HepG2 (cell line): Measurements from ENCODE around the gene TEKT1. TPM values are rescaled to one million over a fixed set of nuclear protein-coding genes. Genes with fewer than 3 reads are reported as not detected.

Source experiments
- AHDC1 ChIP-seq: sonication (generic); formaldehyde crosslinking; IDR thresholded peaks from 2 replicates; pipeline ENCODE4 v1.5.1; 2020; ENCODE audit warnings: mild to moderate bottlenecking, missing genetic modification reagents, borderline replicate concordance
- BCL3 ChIP-seq: sonication (generic); formaldehyde crosslinking; IDR thresholded peaks from 2 replicates; pipeline ENCODE4 v1.5.1; 2020; ENCODE audit warnings: mild to moderate bottlenecking, missing genetic modification reagents, moderate library complexity
- GATAD2A ChIP-seq: IDR thresholded peaks from 2 replicates; pipeline ENCODE4 v1.6.1; 2016
- HNRNPL ChIP-seq: fragments of 200-400 bp; formaldehyde crosslinking; IDR thresholded peaks from 2 replicates; pipeline ENCODE4 v1.6.1; 2017; ENCODE audit warnings: mild to moderate bottlenecking, low read depth, low read length
- NPAS2 ChIP-seq: sonication (generic); formaldehyde crosslinking; IDR thresholded peaks from 2 replicates; pipeline ENCODE4 v1.8.0; 2022; ENCODE audit warnings: mild to moderate bottlenecking, missing genetic modification reagents, borderline replicate concordance
- RARA ChIP-seq: IDR thresholded peaks from 2 replicates; pipeline ENCODE4 v1.6.1; 2016; ENCODE audit warnings: missing genetic modification reagents, missing compliant biosample characterization
- SNRNP70 ChIP-seq: fragments of 200-400 bp; formaldehyde crosslinking; IDR thresholded peaks from 2 replicates; pipeline ENCODE4 v1.6.1; 2017; ENCODE audit warnings: mild to moderate bottlenecking, low read depth, low read length, moderate library complexity
- TRIM24 ChIP-seq: sonication (generic); formaldehyde crosslinking; IDR thresholded peaks from 2 replicates; pipeline ENCODE4 v1.8.0; 2022; ENCODE audit warnings: mild to moderate bottlenecking, missing genetic modification reagents
- ZFX ChIP-seq: sonication (generic); formaldehyde crosslinking; IDR thresholded peaks from 2 replicates; pipeline ENCODE4 v1.4.0; 2020; ENCODE audit warnings: mild to moderate bottlenecking, low read depth, missing genetic modification reagents, moderate library complexity
- ZNF180 ChIP-seq: sonication (generic); formaldehyde crosslinking; IDR thresholded peaks from 2 replicates; pipeline ENCODE4 v1.4.0; 2020; ENCODE audit warnings: low read depth, missing genetic modification reagents, borderline replicate concordance
- ZNF570 ChIP-seq: sonication (generic); formaldehyde crosslinking; IDR thresholded peaks from 2 replicates; pipeline ENCODE4 v1.4.0; 2020; ENCODE audit warnings: mild to moderate bottlenecking, missing genetic modification reagents, borderline replicate concordance
- ZNF574 ChIP-seq: sonication (generic); formaldehyde crosslinking; IDR thresholded peaks from 2 replicates; pipeline ENCODE4 v1.4.0; 2020; ENCODE audit warnings: missing genetic modification reagents
- ZNF75D ChIP-seq: sonication (generic); formaldehyde crosslinking; IDR thresholded peaks from 2 replicates; pipeline ENCODE4 v1.8.1; 2023; ENCODE audit warnings: missing genetic modification reagents, mild to moderate bottlenecking, borderline replicate concordance
- polyA plus RNA-seq, 8 experiments: library from polyadenylated mRNA; depleted of rRNA in 3 of 8; stranded (reverse) in 7 of 8; unstranded in 1 of 8; fragments of >200 nt; fragmentation: Illumina TruSeq in 4 of 8; extraction: Trizol in 4 of 8; gene quantifications; 2 replicates each; pipeline versions ENCODE4 v1.2.1 to v1.2.3, GENCODE V29; 2011 to 2016; ENCODE audit warnings: low read depth in 4 of 8, missing spikeins in 1 of 8, mixed read lengths in 1 of 8; ENCODE audit not compliant: insufficient read depth in 1 of 8
- total RNA-seq, 5 experiments: library from RNA; depleted of rRNA; stranded (reverse); fragments of >200 nt; fragmentation: Illumina TruSeq; extraction: Trizol; gene quantifications; 2 replicates each; pipeline ENCODE4 v1.2.3, GENCODE V29; 2016; ENCODE audit warnings: low read depth in 1 of 5
- TF ChIP-seq, protein P1 (sequence below): IDR thresholded peaks from 2 replicates; pipeline ENCODE4 v1.6.1; 2016
- TF ChIP-seq, protein P2 (sequence below): sonication (generic); formaldehyde crosslinking; IDR thresholded peaks from 2 replicates; pipeline ENCODE4 v1.5.0; 2020; ENCODE audit warnings: missing genetic modification reagents, mild to moderate bottlenecking, borderline replicate concordance

TEKT1 gene
- total and polyA plus RNA-seq, 2 of the 13 experiments (the other 11 are each of a cell fraction or from before 2014, with no cell fraction given): not detected

GRCh38 chr17:6752068-6752909 lies 79.2 kb downstream of the TEKT1 start (continued):
- TF ChIP-seq ZNF574 (no peak), GATAD2A (CRISPR knock-in tag) (peak; percentile 63), BCL3 (CRISPR knock-in tag) (no peak), AHDC1 (CRISPR knock-in tag) (peak; percentile 90; the same call in 1 of the 2 replicates), ZNF75D (CRISPR knock-in tag) (no peak), ZNF180 (CRISPR knock-in tag) (no peak), HNRNPL (no peak), SNRNP70 (no peak), ZNF570 (no peak), TRIM24 (no peak), RARA (peak; percentile 70), NPAS2 (CRISPR knock-in tag) (no peak), ZFX (CRISPR knock-in tag) (peak; percentile 57)
- TF ChIP-seq, protein P1, sequence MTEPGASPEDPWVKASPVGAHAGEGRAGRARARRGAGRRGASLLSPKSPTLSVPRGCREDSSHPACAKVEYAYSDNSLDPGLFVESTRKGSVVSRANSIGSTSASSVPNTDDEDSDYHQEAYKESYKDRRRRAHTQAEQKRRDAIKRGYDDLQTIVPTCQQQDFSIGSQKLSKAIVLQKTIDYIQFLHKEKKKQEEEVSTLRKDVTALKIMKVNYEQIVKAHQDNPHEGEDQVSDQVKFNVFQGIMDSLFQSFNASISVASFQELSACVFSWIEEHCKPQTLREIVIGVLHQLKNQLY: no peak
- TF ChIP-seq, protein P2, sequence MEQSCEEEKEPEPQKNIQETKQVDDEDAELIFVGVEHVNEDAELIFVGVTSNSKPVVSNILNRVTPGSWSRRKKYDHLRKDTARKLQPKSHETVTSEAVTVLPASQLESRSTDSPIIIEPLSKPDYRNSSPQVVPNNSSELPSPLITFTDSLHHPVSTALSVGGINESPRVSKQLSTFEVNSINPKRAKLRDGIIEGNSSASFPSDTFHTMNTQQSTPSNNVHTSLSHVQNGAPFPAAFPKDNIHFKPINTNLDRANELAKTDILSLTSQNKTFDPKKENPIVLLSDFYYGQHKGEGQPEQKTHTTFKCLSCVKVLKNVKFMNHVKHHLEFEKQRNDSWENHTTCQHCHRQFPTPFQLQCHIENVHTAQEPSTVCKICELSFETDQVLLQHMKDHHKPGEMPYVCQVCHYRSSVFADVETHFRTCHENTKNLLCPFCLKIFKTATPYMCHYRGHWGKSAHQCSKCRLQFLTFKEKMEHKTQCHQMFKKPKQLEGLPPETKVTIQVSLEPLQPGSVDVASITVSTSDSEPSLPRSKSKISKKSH (CRISPR knock-in tag): no peak
